Thoracic aorta (tissue), 2 donors: ENCODE results near the gene LRRC4B. TPM values are rescaled to one million over a fixed set of nuclear protein-coding genes. Genes with fewer than 3 reads are reported as not detected.

Experiments
- ATAC-seq: fragments of 150-250 bp; one replicate; pipeline ENCODE4 v1.8.0; 2017; ENCODE audit warnings: low read depth; ENCODE audit not compliant: insufficient number of reproducible peaks, low FRiP score
- DNase-seq: peaks from one replicate; pipeline ENCODE4 v3.0.0-alpha.2; 2020; ENCODE audit warnings: low spot score
- H3K27ac ChIP-seq, 2 donors: fragments of 200-600 bp; sonication (generic); 1 replicate in 1 of 2; 2 replicates in 1 of 2; pipeline ENCODE4 v1.5.1; 2016; ENCODE audit warnings: mild to moderate bottlenecking in 2 of 2, moderate library complexity in 2 of 2
- H3K27me3 ChIP-seq: fragments of 200-600 bp; sonication (generic); replicated peaks from 2 replicates; pipeline ENCODE4 v1.6.0; 2016; ENCODE audit warnings: mild to moderate bottlenecking; ENCODE audit not compliant: insufficient read depth
- H3K36me3 ChIP-seq: fragments of 200-600 bp; sonication (generic); one replicate; pipeline ENCODE4 v1.5.1; 2016
- H3K4me1 ChIP-seq, 2 donors: fragments of 200-600 bp; sonication (generic); 1 replicate in 1 of 2; 2 replicates in 1 of 2; pipeline versions ENCODE4 v1.5.1 to v1.6.0; 2016; ENCODE audit warnings: low read depth in 2 of 2, mild to moderate bottlenecking in 1 of 2; ENCODE audit not compliant: control insufficient read depth in 1 of 2
- H3K4me3 ChIP-seq: fragments of 200-600 bp; sonication (generic); 2 replicates; pipeline ENCODE4 v1.5.1; 2016; ENCODE audit warnings: mild to moderate bottlenecking
- H3K9me3 ChIP-seq: fragments of 200-600 bp; sonication (generic); 2 replicates; pipeline ENCODE4 v1.5.1; 2016
- total RNA-seq, 2 donors: library from RNA; depleted of rRNA; stranded (reverse); fragments of >200 nt; gene quantifications; one replicate each; pipeline versions ENCODE4 v1.1.0 to v1.2.3, GENCODE V29; 2016
- TF ChIP-seq, protein P1 (sequence below): fragments of 200-600 bp; sonication (generic); IDR thresholded peaks from one replicate; pipeline ENCODE4 v1.5.1; 2019; ENCODE audit warnings: antibody characterized with exemption

LRRC4B gene
- total RNA-seq, 2 donors from 2014 or later = 5.3 to 13.7 TPM

DNA sequence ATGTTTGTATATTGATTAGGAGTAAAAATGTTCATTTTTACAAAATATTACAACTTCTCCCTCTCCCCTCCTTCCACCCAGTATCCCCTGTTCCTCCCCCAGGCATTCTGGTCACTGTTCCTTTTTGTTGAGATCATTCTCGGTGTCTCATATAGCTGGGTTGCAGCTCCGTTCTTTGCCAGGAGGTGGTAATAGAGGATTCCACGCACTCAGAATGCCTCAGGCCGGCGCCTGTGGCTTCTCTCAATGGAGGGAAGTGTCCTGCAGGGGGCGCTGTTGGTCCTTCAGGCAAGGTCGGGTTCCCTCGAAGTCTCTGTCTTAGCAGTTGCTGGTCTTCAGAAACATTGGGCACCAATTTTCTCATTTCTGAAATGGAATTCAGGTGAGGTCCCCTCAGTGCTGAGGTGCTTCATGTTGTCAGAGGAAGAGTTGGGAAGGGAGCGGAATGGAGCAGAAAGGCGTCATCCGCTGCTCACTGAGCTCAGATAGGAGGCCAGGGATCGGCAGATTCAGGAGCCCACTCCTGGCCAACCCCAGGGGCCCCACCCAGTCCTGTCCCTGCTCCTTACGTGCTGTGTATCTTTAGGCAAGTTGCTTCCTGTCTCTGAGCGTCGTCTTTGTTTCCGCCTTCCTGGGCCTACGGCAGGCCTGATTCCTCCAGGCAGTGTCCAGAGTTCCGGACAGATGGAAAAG is 81.3 kb downstream of the LRRC4B start:
- Histone ChIP-seq H3K36me3 (peaks cover 10% of the 10 kb centered on the region), H3K9me3 (no peaks in the 10 kb centered on the region), H3K27ac (no peak overlapping the region), H3K4me3 (no peak overlapping the region), H3K4me1 (no peaks in the 10 kb centered on the region), H3K27me3 (no peaks in the 10 kb centered on the region)
- TF ChIP-seq, protein P1, sequence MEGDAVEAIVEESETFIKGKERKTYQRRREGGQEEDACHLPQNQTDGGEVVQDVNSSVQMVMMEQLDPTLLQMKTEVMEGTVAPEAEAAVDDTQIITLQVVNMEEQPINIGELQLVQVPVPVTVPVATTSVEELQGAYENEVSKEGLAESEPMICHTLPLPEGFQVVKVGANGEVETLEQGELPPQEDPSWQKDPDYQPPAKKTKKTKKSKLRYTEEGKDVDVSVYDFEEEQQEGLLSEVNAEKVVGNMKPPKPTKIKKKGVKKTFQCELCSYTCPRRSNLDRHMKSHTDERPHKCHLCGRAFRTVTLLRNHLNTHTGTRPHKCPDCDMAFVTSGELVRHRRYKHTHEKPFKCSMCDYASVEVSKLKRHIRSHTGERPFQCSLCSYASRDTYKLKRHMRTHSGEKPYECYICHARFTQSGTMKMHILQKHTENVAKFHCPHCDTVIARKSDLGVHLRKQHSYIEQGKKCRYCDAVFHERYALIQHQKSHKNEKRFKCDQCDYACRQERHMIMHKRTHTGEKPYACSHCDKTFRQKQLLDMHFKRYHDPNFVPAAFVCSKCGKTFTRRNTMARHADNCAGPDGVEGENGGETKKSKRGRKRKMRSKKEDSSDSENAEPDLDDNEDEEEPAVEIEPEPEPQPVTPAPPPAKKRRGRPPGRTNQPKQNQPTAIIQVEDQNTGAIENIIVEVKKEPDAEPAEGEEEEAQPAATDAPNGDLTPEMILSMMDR = no peak
- no peak for ATAC-seq
- no peak for DNase-seq

DNA sequence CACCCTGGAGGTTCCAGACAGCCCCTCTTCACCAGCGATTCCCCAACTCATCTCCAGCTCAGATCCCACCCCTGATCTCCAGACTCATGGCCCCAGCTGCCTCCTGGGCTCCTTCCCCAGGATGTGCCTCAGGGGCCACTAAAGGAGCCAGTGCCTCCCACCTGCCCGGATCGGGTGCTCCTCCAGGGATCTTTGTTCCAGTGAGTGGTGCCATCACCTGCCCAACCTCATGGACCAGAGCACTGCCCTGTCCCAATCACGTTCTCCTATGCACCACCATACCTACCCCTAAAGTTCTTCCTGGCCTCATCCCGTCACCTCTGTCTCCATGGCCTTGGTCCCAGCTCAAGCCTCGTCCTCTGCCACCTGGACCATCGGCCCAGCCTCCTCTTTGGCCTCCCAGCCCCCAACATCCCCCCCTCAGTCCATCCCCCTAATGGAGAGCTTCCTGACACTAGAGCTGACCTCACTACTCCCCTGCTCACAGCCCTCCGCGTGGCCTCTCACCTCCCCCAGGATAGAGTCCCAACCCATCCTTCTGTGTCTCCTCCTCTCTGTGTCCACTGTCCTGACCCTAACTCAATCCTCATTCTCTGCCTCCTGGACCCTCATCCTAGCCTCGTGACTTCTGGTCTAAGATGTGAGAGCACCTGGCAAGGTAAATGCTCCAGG is 82.8 kb downstream of the LRRC4B start:
- H3K27me3 ChIP-seq = no peaks in the 10 kb centered on the region
- ATAC-seq (no peak), DNase-seq (no peak)
- H3K9me3 ChIP-seq = no peaks in the 10 kb centered on the region
- H3K4me1 ChIP-seq = no peaks in the 10 kb centered on the region
- H3K4me3 ChIP-seq = no peak overlapping the region
- H3K27ac ChIP-seq = no peak overlapping the region
- TF ChIP-seq, protein P1 = no peak
- H3K36me3 ChIP-seq = peaks cover 24% of the 10 kb centered on the region

DNA sequence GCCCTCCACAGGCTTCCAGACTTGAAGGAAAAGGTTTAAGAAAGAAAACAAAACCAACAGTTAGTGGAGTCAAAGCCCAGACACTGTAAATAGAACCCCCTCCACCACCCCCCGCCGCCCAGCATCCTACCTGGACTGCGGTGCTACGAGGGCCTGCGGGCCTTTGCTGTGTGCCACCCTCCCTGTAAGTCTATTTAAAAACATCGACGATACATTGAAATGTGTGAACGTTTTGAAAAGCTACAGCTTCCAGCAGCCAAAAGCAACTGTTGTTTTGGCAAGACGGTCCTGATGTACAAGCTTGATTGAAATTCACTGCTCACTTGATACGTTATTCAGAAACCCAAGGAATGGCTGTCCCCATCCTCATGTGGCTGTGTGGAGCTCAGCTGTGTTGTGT is 85.3 kb downstream of the LRRC4B start:
- TF ChIP-seq, protein P1 = no peak
- DNase-seq = no peak
- Histone ChIP-seq H3K27ac (no peak overlapping the region), H3K36me3 (peaks cover 38% of the 10 kb centered on the region), H3K4me3 (no peak overlapping the region), H3K9me3 (no peaks in the 10 kb centered on the region), H3K27me3 (no peaks in the 10 kb centered on the region), H3K4me1 (peaks cover 0 to 5% of the 10 kb centered on the region in 2 donors)
- no peak for ATAC-seq

DNA sequence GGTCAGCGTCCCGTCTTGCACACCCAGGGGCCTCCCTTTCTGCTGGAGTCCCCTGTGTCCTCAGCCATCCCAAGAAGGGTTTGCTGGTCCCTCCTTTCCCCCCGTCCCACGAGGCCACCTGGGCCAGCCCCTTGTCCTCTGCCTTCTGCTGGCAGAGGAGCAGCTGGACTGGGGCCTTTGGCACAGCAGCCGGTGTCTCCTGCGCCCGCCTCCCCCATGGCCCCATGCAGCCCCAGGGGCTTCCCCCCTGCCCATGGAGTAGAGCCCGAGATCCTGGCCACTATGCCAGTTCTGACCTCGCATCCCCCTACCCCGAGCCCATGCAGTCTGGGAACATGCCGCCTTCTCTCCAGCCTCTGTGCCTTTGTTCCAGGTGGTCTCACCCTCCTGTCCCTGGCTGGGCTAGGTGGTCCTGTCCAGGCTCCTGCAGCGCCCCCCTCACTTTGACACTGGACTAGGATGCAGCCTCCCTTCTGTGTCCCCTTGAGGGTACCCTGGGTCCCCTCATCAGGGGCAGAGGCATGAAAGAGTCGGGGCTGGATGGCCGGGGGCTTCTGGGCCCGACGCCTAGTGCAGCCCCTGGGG is 85.9 kb downstream of the LRRC4B start:
- Histone ChIP-seq H3K4me3 (no peak overlapping the region), H3K27me3 (no peaks in the 10 kb centered on the region), H3K9me3 (no peaks in the 10 kb centered on the region), H3K27ac (no peak overlapping the region), H3K36me3 (peaks cover 38% of the 10 kb centered on the region), H3K4me1 (peaks cover 3 to 11% of the 10 kb centered on the region in 2 donors)
- DNase-seq (no peak), ATAC-seq (no peak)
- TF ChIP-seq, protein P1 = no peak

DNA sequence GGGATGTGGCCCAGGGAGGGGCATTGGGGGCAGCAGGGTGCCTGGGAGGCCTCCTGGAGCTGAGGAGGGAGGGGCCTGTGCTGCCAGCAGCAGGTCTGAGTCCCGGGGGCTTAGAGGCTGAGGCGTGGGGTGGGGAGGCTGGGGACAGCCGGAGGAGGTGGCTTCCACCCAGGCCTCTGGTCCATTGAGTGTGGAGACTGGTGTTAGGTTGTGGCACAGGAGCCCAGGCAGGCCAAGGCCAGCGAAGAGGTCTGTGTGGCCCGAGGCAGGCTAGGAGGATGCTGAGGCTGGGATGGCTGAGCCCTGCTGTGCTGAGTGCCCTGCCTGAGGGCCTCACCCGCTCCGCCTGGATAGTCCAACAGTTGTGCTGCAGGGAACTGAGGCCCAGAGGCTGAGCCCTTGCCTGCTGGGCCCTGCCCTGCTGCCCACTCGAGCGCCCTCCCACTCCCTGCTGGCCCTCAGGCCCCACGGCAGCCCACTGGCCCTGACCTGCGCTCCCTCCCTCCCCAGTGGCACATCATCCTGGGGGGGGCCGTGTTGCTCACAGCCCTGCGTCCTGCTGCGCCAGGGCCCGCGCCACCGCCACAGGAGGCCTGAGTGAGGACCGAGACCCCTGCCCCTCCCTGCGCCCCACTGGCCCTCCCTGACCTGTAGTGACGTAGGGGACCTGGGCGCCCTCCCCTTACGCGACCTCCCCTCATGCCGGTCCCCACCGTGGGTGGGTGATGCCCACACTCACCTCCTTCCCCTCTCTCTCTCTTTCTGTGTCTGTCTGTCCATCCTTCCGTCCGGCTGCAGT is 86.7 kb downstream of the LRRC4B start:
- DNase-seq (no peak), ATAC-seq (no peak)
- TF ChIP-seq, protein P1 = no peak
- Histone ChIP-seq H3K36me3 (peaks cover 38% of the 10 kb centered on the region), H3K4me1 (peaks cover 8 to 17% of the 10 kb centered on the region in 2 donors), H3K4me3 (no peak overlapping the region), H3K9me3 (no peaks in the 10 kb centered on the region), H3K27ac (no peak overlapping the region), H3K27me3 (no peaks in the 10 kb centered on the region)
